Activated CD4-positive, alpha-beta T cell treated with anti-CD3 and anti-CD28 coated beads, Interleukin-2, amount 10 ng/mL, durations not matched to agents 7 days and 5 days (primary cell): Measurements from ENCODE around the gene NEK5. TPM values are rescaled to one million over a fixed set of nuclear protein-coding genes. Genes with fewer than 3 reads are reported as not detected.
"Not testable (repeated sequence)": the region's sequence is repeated elsewhere in the genome, so short reads cannot be mapped to it uniquely, and the experiment has no call there.

Experiments
- CTCF ChIA-PET: fragments of 350-600 bp; sonication (Branson Sonifier 250); formaldehyde crosslinking; loops from one replicate; lab custom pipeline; 2021; ENCODE audit warnings: antibody characterized with exemption; lab: Charles Lee
- POLR2A ChIA-PET: fragments of 350-600 bp; sonication (Branson Sonifier 250); formaldehyde crosslinking; loops from one replicate; lab custom pipeline; 2021; ENCODE audit warnings: antibody characterized with exemption; lab: Charles Lee
- DNase-seq: peaks from one replicate; pipeline ENCODE4 v3.0.0-alpha.2; 2020
- H3K27ac Mint-ChIP-seq: one replicate; pipeline ENCODE4 v1.8.0; 2021; ENCODE audit warnings: mild to moderate bottlenecking, moderate library complexity, mixed read lengths
- H3K27me3 Mint-ChIP-seq: one replicate; pipeline ENCODE4 v1.8.0; 2021; ENCODE audit warnings: mixed read lengths
- H3K36me3 Mint-ChIP-seq: one replicate; pipeline ENCODE4 v1.8.0; 2021; ENCODE audit warnings: low read depth, mixed read lengths
- H3K4me1 Mint-ChIP-seq: one replicate; pipeline ENCODE4 v1.8.0; 2021; ENCODE audit warnings: mixed read lengths
- H3K4me3 Mint-ChIP-seq: one replicate; pipeline ENCODE4 v1.8.0; 2021; ENCODE audit warnings: mild to moderate bottlenecking, moderate library complexity, mixed read lengths
- H3K9me3 Mint-ChIP-seq: one replicate; pipeline ENCODE4 v1.8.0; 2021; ENCODE audit warnings: mixed read lengths
- total RNA-seq, 2 experiments: library from RNA; stranded (reverse); gene quantifications; one replicate each; pipeline ENCODE4 v1.2.3, GENCODE V29; 2021

The NEK5 gene
- total RNA-seq, 2 experiments from 2014 or later: not detected

DNA sequence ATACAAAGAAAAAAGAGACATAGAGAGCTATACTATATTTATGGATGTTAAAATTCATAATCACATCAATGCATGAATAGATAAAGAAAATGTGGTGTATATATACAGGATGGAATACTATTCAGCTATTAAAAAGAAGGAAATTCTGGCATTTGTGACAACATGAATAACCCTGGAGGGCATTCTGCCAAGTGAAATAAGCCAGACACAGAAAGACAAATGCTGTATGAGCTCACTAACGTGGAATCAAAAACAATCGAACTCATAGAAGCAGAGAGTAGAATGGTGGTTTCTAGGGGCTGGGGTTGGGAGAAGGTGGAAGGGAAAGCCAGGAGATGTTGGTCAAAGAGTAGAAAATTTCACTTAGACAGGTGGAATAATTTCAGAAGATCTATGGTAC lies 80.4 kb downstream of the NEK5 start:
- CTCF ChIA-PET: no interaction called here

DNA sequence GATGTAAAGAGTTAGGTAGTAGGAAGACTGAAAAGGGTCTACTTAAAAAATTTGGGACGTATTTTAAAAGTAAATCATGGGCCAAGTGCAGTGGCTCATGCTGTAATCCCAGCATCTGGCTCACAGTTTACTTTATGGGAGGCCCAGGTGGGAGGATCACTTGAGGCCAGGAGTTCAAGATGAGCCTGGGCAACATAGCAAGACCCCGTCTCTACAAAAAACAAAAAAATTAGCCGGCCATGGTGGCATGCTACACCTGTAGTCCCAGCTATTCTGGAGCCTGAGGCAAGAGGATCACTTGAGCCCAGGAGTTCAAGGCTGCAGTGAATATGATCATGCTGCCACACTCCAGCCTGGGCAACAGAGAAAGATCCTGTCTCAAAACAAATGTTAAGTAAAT lies 81.4 kb downstream of the NEK5 start:
- Mint-ChIP-seq H3K27me3 (no peaks in the 10 kb centered on the region), H3K27ac (no peak overlapping the region), H3K36me3 (no peaks in the 10 kb centered on the region), H3K9me3 (no peaks in the 10 kb centered on the region), H3K4me1 (no peaks in the 10 kb centered on the region), H3K4me3 (no peak overlapping the region)
- POLR2A ChIA-PET: no interaction called here
- CTCF ChIA-PET: no interaction called here
- DNase-seq: no peak

More for the DNA sequence above, 80.4 kb downstream of the NEK5 start:
- no peak for DNase-seq
- Mint-ChIP-seq H3K4me3 (no peak overlapping the region), H3K27ac (no peak overlapping the region), H3K4me1 (no peaks in the 10 kb centered on the region), H3K27me3 (no peaks in the 10 kb centered on the region), H3K9me3 (peaks cover 3% of the 10 kb centered on the region), H3K36me3 (no peaks in the 10 kb centered on the region)
- POLR2A ChIA-PET: no interaction called here

DNA sequence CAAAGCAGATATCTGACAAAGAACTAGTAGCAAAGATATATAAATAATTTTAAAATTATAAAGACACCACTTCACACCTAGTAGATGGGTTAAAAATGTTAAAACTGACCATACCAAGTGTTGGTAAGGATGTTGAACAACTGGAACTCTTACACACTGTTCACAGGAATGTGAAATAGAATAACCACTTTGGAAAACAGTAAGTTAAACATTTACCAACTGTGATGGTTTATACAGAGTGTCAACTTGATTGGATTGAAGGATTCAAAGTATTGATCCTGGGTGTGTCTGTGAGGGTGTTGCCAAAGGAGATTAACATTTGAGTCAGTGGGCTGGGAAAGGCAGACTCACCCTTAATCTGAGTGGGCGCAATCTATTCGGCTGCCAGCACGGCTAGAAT lies 85.2 kb downstream of the NEK5 start:
- Mint-ChIP-seq H3K4me3 (no peak overlapping the region), H3K27ac (no peak overlapping the region), H3K9me3 (no peaks in the 10 kb centered on the region), H3K4me1 (no peaks in the 10 kb centered on the region), H3K27me3 (no peaks in the 10 kb centered on the region), H3K36me3 (peaks cover 3% of the 10 kb centered on the region)
- ChIA-PET POLR2A (no interaction called here), CTCF (no interaction called here)
- no peak for DNase-seq

GRCh38 chr13:52036037-52036436 lies 92.8 kb downstream of the NEK5 start:
- ChIA-PET CTCF (no interaction called here), POLR2A (no interaction called here)
- Mint-ChIP-seq H3K36me3 (peaks cover 3% of the 10 kb centered on the region), H3K9me3 (no peaks in the 10 kb centered on the region), H3K4me1 (no peaks in the 10 kb centered on the region), H3K27ac (no peak overlapping the region), H3K4me3 (no peak overlapping the region), H3K27me3 (no peaks in the 10 kb centered on the region)
- no peak for DNase-seq

DNA sequence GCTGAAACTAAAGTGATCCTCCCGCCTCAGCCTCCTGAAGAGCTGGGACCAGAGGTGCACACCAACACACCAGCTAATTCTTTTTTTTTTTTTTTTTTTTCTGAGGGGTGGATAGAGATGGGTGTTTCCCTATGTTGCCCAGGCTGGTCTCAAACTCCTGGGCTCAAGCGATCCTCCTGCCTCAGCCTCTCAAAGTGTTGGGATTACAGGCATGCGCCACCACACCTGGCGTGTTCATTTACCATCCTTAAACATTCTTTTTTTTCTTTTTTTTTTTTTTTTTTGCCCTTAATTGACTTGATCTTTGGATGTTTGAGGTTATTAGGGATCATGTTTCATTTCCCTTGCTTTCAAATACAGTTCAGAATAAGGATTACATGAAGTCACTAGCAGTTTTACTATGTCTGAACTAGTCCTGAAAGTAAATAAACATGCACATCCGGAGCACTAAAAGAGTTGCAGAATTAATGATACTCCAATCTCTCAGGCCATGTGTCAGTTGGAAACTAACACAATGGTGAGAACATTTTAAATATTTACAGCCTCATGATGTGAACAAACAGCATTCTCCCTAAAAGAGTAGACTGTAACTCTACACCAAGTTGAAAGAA lies 94.2 kb downstream of the NEK5 start:
- Mint-ChIP-seq H3K4me3 (no peak overlapping the region), H3K27ac (no peak overlapping the region), H3K27me3 (no peaks in the 10 kb centered on the region), H3K36me3 (peaks cover 11% of the 10 kb centered on the region), H3K4me1 (no peaks in the 10 kb centered on the region), H3K9me3 (no peaks in the 10 kb centered on the region)
- ChIA-PET CTCF (no interaction called here), POLR2A (interaction anchor here (0.6 kb wide), 1 partner anchor 27 kb away, joined by 3 read pairs; no protein-coding TSS in a partner anchor)
- DNase-seq: no peak

GRCh38 chr13:52033039-52033438 lies 95.8 kb downstream of the NEK5 start:
- DNase-seq: no peak
- ChIA-PET CTCF (no interaction called here), POLR2A (no interaction called here)
- Mint-ChIP-seq H3K9me3 (peaks cover 9% of the 10 kb centered on the region), H3K27me3 (no peaks in the 10 kb centered on the region), H3K4me3 (no peak overlapping the region), H3K36me3 (peaks cover 24% of the 10 kb centered on the region), H3K4me1 (no peaks in the 10 kb centered on the region), H3K27ac (no peak overlapping the region)

- H3K4me1 Mint-ChIP-seq, H3K27me3 Mint-ChIP-seq, POLR2A ChIA-PET, H3K27ac Mint-ChIP-seq, H3K4me3 Mint-ChIP-seq, DNase-seq: not testable (repeated sequence)
- CTCF ChIA-PET: interaction anchor here (1.2 kb wide), 1 partner anchor 14 kb away, joined by 3 read pairs; no protein-coding TSS in a partner anchor
- Mint-ChIP-seq H3K9me3 (peaks cover 13% of the 10 kb centered on the region), H3K36me3 (peaks cover 48% of the 10 kb centered on the region)
These were observed 98.5 kb downstream of the NEK5 start for GRCh38 chr13:52030401-52030800.

GRCh38 chr13:52029569-52029968 lies 99.3 kb downstream of the NEK5 start:
- peaks cover 13% of the 10 kb centered on the region for H3K9me3 Mint-ChIP-seq
- no peak overlapping the region for H3K4me3 Mint-ChIP-seq
- no peak for DNase-seq
- POLR2A ChIA-PET: no interaction called here
- H3K36me3 Mint-ChIP-seq: peaks cover 56% of the 10 kb centered on the region
- H3K27ac Mint-ChIP-seq: peak overlapping the region; percentile 42
- peaks cover 7% of the 10 kb centered on the region for H3K4me1 Mint-ChIP-seq
- H3K27me3 Mint-ChIP-seq: no peaks in the 10 kb centered on the region
- CTCF ChIA-PET: interaction anchor here (1.2 kb wide), 1 partner anchor 13 kb away, joined by 3 read pairs; no protein-coding TSS in a partner anchor

- no peak overlapping the region for H3K4me3 Mint-ChIP-seq
- no peak overlapping the region for H3K27ac Mint-ChIP-seq
- DNase-seq: no peak
- H3K9me3 Mint-ChIP-seq: peaks cover 13% of the 10 kb centered on the region
- POLR2A ChIA-PET: no interaction called here
- CTCF ChIA-PET: no interaction called here
- H3K27me3 Mint-ChIP-seq: no peaks in the 10 kb centered on the region
- H3K4me1 Mint-ChIP-seq: peaks cover 7% of the 10 kb centered on the region
- peaks cover 68% of the 10 kb centered on the region for H3K36me3 Mint-ChIP-seq
These were observed 101.0 kb downstream of the NEK5 start for GRCh38 chr13:52027832-52028231.

DNA sequence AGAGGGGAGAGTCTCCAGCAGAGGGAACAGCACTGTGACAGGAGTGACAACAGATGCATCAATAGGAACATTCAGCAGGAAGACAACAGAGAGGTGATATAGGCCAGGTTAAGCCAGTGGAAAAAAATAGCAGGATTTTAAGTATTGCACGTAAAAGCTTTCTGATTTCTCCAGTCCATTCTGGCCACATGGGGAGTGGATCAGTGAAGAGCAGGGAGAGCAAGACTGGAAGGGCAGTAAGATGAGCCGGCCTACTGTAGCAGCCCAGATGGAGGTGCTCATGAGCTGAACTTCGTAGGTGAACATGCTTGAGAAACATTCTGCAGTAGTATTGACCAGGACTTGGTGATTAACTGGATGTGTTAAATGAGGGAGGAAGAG lies 102.6 kb downstream of the NEK5 start:
- no peak overlapping the region for H3K27ac Mint-ChIP-seq
- no peak overlapping the region for H3K4me3 Mint-ChIP-seq
- POLR2A ChIA-PET: no interaction called here
- H3K27me3 Mint-ChIP-seq: no peaks in the 10 kb centered on the region
- peaks cover 76% of the 10 kb centered on the region for H3K36me3 Mint-ChIP-seq
- peaks cover 13% of the 10 kb centered on the region for H3K9me3 Mint-ChIP-seq
- no peak for DNase-seq
- CTCF ChIA-PET: no interaction called here
- H3K4me1 Mint-ChIP-seq: peaks cover 7% of the 10 kb centered on the region

- Mint-ChIP-seq H3K36me3 (peaks cover 80% of the 10 kb centered on the region), H3K4me1 (peaks cover 7% of the 10 kb centered on the region), H3K27ac (no peak overlapping the region), H3K4me3 (no peak overlapping the region), H3K27me3 (no peaks in the 10 kb centered on the region), H3K9me3 (peaks cover 13% of the 10 kb centered on the region)
- CTCF ChIA-PET: no interaction called here
- POLR2A ChIA-PET: no interaction called here
- DNase-seq: no peak
These were observed 103.2 kb downstream of the NEK5 start for GRCh38 chr13:52025475-52026245.

GRCh38 chr13:52024481-52024880 lies 104.4 kb downstream of the NEK5 start, which contains the start of gene UTP14C:
Gene UTP14C, plus strand, starts transcription at chr13:52024691. Its CDS starts 4,114 bp downstream, at chr13:52028805.
- Mint-ChIP-seq H3K4me1 (peaks cover 7% of the 10 kb centered on the region), H3K27me3 (no peaks in the 10 kb centered on the region), H3K9me3 (peaks cover 13% of the 10 kb centered on the region), H3K4me3 (no peak within 1 kb of the TSS), H3K36me3 (peaks cover 80% of the 10 kb centered on the region), H3K27ac (no peak within 1 kb of the TSS)
- CTCF ChIA-PET: no interaction called here
- no peak for DNase-seq
- POLR2A ChIA-PET: no interaction called here

GRCh38 chr13:52022356-52022755 lies 106.5 kb downstream of the NEK5 start:
- Mint-ChIP-seq H3K9me3 (peaks cover 4% of the 10 kb centered on the region), H3K4me3 (no peak overlapping the region), H3K4me1 (peaks cover 10% of the 10 kb centered on the region), H3K27ac (no peak overlapping the region), H3K36me3 (peaks cover 73% of the 10 kb centered on the region), H3K27me3 (no peaks in the 10 kb centered on the region)
- CTCF ChIA-PET: no interaction called here
- POLR2A ChIA-PET: no interaction called here
- DNase-seq: no peak
